Mammary epithelial cell (primary cell): ENCODE results near the gene TPH2.

Experiments used
- EZH2 ChIP-seq: IDR thresholded peaks from 2 replicates; pipeline ENCODE4 v1.6.1; 2012; ENCODE audit warnings: low read length, inconsistent platforms, borderline replicate concordance
- TF ChIP-seq, protein P1 (sequence below), 2 donors: IDR thresholded peaks in 1 of 2; conservative IDR thresholded peaks in 1 of 2; 2 replicates each; pipeline ENCODE4 v1.5.1; 2011 to 2012; ENCODE audit warnings: inconsistent platforms in 2 of 2, low read length in 2 of 2, mild to moderate bottlenecking in 2 of 2, control low read depth in 1 of 2, low read depth in 1 of 2; ENCODE audit not compliant: insufficient read depth in 1 of 2; ENCODE audit errors: extremely low read depth in 1 of 2

GRCh38 chr12:72000969-72001648 is 62.5 kb downstream of the TPH2 start:
- TF ChIP-seq, protein P1, sequence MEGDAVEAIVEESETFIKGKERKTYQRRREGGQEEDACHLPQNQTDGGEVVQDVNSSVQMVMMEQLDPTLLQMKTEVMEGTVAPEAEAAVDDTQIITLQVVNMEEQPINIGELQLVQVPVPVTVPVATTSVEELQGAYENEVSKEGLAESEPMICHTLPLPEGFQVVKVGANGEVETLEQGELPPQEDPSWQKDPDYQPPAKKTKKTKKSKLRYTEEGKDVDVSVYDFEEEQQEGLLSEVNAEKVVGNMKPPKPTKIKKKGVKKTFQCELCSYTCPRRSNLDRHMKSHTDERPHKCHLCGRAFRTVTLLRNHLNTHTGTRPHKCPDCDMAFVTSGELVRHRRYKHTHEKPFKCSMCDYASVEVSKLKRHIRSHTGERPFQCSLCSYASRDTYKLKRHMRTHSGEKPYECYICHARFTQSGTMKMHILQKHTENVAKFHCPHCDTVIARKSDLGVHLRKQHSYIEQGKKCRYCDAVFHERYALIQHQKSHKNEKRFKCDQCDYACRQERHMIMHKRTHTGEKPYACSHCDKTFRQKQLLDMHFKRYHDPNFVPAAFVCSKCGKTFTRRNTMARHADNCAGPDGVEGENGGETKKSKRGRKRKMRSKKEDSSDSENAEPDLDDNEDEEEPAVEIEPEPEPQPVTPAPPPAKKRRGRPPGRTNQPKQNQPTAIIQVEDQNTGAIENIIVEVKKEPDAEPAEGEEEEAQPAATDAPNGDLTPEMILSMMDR (conservative IDR thresholded peaks at IDR 0.05 in 1 of 2, IDR thresholded peaks at IDR 0.05 in 1 of 2; ENCODE audit: extremely low read depth in 1 of 2, insufficient read depth in 1 of 2, low read depth in 1 of 2, low read length in 2 of 2), result no peak
- TF ChIP-seq EZH2, result no peak
